Measurements from ENCODE around the gene RASSF5. TPM values are rescaled to one million over a fixed set of nuclear protein-coding genes. Genes with fewer than 3 reads are reported as not detected.

The RASSF5 gene
- total RNA-seq, 1 experiment from 2014 or later: 2.1 TPM

DNA sequence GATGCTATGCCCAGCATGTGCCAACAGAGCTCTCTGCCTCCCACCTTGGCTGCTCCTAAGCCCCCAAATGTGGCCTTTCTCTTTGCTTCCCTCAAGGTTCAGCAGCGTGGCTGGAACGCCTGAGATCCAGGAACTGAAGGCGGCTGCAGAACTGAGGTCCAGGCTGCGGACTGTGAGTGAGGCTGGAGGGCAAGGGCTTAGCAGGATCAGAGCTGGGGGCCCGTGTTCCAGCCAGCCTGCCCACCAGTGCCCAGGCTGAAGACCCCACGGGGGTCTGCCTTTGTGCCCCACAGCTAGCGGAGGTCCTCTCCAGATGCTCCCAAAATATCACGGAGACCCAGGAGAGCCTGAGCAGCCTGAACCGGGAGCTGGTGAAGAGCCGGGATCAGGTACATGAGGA, 22.4 kb upstream of the RASSF5 start (continued):
- TF ChIP-seq, protein P1, sequence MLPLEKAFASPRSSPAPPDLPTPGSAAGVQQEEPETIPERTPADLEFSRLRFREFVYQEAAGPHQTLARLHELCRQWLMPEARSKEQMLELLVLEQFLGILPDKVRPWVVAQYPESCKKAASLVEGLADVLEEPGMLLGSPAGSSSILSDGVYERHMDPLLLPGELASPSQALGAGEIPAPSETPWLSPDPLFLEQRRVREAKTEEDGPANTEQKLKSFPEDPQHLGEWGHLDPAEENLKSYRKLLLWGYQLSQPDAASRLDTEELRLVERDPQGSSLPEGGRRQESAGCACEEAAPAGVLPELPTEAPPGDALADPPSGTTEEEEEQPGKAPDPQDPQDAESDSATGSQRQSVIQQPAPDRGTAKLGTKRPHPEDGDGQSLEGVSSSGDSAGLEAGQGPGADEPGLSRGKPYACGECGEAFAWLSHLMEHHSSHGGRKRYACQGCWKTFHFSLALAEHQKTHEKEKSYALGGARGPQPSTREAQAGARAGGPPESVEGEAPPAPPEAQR (CRISPR knock-in tag; IDR thresholded peaks at IDR 0.05): no peak
- TF ChIP-seq, protein P2, sequence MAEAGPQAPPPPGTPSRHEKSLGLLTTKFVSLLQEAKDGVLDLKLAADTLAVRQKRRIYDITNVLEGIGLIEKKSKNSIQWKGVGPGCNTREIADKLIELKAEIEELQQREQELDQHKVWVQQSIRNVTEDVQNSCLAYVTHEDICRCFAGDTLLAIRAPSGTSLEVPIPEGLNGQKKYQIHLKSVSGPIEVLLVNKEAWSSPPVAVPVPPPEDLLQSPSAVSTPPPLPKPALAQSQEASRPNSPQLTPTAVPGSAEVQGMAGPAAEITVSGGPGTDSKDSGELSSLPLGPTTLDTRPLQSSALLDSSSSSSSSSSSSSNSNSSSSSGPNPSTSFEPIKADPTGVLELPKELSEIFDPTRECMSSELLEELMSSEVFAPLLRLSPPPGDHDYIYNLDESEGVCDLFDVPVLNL (CRISPR knock-in tag; IDR thresholded peaks at IDR 0.05; ENCODE audit: borderline replicate concordance, low read depth): no peak
- TF ChIP-seq CREB1 (CRISPR knock-in tag; IDR thresholded peaks at IDR 0.05): no peak

DNA sequence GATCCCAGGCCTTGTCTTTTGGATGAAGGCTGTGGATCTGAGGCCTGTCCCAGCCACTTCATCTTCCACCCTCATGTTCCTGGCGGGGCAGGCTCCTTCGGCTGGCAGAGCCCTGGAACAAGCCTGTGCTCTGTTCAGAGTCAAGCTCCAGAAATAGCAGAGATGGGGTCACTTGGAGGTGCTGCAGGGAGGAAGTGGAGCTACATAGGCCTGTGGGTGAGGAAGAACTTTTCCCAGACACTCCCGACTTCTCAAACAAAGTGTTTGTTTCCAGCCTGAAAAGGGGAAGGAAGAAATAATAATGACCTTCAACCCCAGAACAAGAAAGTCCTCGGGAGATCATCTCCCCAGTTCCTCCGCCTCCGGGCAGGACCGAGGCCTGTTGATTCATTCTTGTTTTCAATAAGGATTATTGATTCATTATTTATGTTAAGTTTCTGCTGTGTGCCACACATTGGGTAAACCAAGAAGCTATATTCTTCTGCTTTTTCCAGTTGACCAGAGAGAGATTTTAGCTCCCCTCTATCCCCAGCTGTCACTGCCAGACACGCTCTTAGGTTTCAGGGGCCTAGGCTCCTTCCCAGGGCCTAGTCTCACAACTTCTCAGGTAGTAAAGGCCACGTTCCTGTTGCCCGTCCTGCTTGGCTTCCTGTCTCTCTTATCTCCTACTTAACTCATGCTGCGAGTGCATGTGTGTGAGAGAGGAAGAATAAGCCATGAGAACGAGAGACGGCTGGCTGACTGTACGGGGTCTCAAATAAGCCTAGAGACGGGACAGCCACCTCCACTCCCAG, 20.1 kb upstream of the RASSF5 start:
- POLR2A ChIA-PET: no interaction called here
- no peak overlapping the region for H3K27ac Mint-ChIP-seq
- no peaks in the 10 kb centered on the region for H3K36me3 Mint-ChIP-seq
- CTCF ChIA-PET: interaction anchor here (0.8 to 1.0 kb wide), 2 partner anchors 18 to 96 kb away, joined by 3 to 5 read pairs; no protein-coding TSS in a partner anchor
- H3K4me3 Mint-ChIP-seq: no peak overlapping the region
- ATAC-seq (no peak), DNase-seq (ENCODE audit: low spot score) (no peak)
- no peaks in the 10 kb centered on the region for H3K4me1 Mint-ChIP-seq
- TF ChIP-seq, protein P3, sequence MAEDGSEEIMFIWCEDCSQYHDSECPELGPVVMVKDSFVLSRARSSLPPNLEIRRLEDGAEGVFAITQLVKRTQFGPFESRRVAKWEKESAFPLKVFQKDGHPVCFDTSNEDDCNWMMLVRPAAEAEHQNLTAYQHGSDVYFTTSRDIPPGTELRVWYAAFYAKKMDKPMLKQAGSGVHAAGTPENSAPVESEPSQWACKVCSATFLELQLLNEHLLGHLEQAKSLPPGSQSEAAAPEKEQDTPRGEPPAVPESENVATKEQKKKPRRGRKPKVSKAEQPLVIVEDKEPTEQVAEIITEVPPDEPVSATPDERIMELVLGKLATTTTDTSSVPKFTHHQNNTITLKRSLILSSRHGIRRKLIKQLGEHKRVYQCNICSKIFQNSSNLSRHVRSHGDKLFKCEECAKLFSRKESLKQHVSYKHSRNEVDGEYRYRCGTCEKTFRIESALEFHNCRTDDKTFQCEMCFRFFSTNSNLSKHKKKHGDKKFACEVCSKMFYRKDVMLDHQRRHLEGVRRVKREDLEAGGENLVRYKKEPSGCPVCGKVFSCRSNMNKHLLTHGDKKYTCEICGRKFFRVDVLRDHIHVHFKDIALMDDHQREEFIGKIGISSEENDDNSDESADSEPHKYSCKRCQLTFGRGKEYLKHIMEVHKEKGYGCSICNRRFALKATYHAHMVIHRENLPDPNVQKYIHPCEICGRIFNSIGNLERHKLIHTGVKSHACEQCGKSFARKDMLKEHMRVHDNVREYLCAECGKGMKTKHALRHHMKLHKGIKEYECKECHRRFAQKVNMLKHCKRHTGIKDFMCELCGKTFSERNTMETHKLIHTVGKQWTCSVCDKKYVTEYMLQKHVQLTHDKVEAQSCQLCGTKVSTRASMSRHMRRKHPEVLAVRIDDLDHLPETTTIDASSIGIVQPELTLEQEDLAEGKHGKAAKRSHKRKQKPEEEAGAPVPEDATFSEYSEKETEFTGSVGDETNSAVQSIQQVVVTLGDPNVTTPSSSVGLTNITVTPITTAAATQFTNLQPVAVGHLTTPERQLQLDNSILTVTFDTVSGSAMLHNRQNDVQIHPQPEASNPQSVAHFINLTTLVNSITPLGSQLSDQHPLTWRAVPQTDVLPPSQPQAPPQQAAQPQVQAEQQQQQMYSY (CRISPR knock-in tag; IDR thresholded peaks at IDR 0.05): no peak
- TF ChIP-seq MXD4 (CRISPR knock-in tag; IDR thresholded peaks at IDR 0.05; ENCODE audit: borderline replicate concordance) (no peak), NFE2L1 (CRISPR knock-in tag; IDR thresholded peaks at IDR 0.05) (no peak), SMAD3 (CRISPR knock-in tag; IDR thresholded peaks at IDR 0.05; ENCODE audit: borderline replicate concordance) (no peak), NR1H2 (CRISPR knock-in tag; IDR thresholded peaks at IDR 0.05) (no peak), NFATC4 (CRISPR knock-in tag; IDR thresholded peaks at IDR 0.05) (no peak), KAT7 (CRISPR knock-in tag; IDR thresholded peaks at IDR 0.05; ENCODE audit: borderline replicate concordance) (no peak), ZBTB21 (CRISPR knock-in tag; IDR thresholded peaks at IDR 0.05; ENCODE audit: borderline replicate concordance) (no peak), ETV6 (CRISPR knock-in tag; IDR thresholded peaks at IDR 0.05) (no peak)
- TF ChIP-seq, protein P4, sequence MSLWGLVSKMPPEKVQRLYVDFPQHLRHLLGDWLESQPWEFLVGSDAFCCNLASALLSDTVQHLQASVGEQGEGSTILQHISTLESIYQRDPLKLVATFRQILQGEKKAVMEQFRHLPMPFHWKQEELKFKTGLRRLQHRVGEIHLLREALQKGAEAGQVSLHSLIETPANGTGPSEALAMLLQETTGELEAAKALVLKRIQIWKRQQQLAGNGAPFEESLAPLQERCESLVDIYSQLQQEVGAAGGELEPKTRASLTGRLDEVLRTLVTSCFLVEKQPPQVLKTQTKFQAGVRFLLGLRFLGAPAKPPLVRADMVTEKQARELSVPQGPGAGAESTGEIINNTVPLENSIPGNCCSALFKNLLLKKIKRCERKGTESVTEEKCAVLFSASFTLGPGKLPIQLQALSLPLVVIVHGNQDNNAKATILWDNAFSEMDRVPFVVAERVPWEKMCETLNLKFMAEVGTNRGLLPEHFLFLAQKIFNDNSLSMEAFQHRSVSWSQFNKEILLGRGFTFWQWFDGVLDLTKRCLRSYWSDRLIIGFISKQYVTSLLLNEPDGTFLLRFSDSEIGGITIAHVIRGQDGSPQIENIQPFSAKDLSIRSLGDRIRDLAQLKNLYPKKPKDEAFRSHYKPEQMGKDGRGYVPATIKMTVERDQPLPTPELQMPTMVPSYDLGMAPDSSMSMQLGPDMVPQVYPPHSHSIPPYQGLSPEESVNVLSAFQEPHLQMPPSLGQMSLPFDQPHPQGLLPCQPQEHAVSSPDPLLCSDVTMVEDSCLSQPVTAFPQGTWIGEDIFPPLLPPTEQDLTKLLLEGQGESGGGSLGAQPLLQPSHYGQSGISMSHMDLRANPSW (CRISPR knock-in tag; conservative IDR thresholded peaks at IDR 0.05; ENCODE audit: low read depth): no peak
- TF ChIP-seq, protein P5, sequence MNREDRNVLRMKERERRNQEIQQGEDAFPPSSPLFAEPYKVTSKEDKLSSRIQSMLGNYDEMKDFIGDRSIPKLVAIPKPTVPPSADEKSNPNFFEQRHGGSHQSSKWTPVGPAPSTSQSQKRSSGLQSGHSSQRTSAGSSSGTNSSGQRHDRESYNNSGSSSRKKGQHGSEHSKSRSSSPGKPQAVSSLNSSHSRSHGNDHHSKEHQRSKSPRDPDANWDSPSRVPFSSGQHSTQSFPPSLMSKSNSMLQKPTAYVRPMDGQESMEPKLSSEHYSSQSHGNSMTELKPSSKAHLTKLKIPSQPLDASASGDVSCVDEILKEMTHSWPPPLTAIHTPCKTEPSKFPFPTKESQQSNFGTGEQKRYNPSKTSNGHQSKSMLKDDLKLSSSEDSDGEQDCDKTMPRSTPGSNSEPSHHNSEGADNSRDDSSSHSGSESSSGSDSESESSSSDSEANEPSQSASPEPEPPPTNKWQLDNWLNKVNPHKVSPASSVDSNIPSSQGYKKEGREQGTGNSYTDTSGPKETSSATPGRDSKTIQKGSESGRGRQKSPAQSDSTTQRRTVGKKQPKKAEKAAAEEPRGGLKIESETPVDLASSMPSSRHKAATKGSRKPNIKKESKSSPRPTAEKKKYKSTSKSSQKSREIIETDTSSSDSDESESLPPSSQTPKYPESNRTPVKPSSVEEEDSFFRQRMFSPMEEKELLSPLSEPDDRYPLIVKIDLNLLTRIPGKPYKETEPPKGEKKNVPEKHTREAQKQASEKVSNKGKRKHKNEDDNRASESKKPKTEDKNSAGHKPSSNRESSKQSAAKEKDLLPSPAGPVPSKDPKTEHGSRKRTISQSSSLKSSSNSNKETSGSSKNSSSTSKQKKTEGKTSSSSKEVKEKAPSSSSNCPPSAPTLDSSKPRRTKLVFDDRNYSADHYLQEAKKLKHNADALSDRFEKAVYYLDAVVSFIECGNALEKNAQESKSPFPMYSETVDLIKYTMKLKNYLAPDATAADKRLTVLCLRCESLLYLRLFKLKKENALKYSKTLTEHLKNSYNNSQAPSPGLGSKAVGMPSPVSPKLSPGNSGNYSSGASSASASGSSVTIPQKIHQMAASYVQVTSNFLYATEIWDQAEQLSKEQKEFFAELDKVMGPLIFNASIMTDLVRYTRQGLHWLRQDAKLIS (CRISPR knock-in tag; IDR thresholded peaks at IDR 0.05; ENCODE audit: borderline replicate concordance): no peak
- H3K9me3 Mint-ChIP-seq: no peaks in the 10 kb centered on the region
- no peaks in the 10 kb centered on the region for H3K27me3 Mint-ChIP-seq (ENCODE audit: low read depth)

Measured in WTC11 (cell line).